WERI-Rb-1 (cell line): ENCODE results near the gene MDP1.

Experiments used
- DNase-seq: peaks from one replicate; pipeline ENCODE4 v3.0.0-alpha.2; 2020
- H3K27ac ChIP-seq: fragments of 250-450 bp; sonication (Bioruptor Pico); 2 replicates; pipeline ENCODE4 v1.5.1; 2020; ENCODE audit warnings: mild to moderate bottlenecking, moderate library complexity
- H3K27me3 ChIP-seq: fragments of 250-450 bp; sonication (Bioruptor Pico); 2 replicates; pipeline ENCODE4 v1.5.1; 2021; ENCODE audit warnings: mild to moderate bottlenecking, low read depth, moderate library complexity; ENCODE audit not compliant: insufficient read depth, severe bottlenecking
- H3K36me3 ChIP-seq: fragments of 250-450 bp; sonication (Bioruptor Pico); 2 replicates; pipeline ENCODE4 v1.5.1; 2020; ENCODE audit warnings: mild to moderate bottlenecking, moderate library complexity
- H3K4me3 ChIP-seq: 2 replicates; pipeline ENCODE4 v1.5.1; 2011; ENCODE audit warnings: low read depth, mild to moderate bottlenecking, control low read depth, low read length
- H3K9me3 ChIP-seq: fragments of 250-450 bp; sonication (Bioruptor Pico); 2 replicates; pipeline ENCODE4 v1.5.1; 2021; ENCODE audit warnings: mild to moderate bottlenecking, moderate library complexity; ENCODE audit not compliant: severe bottlenecking
- CTCF ChIP-seq: IDR thresholded peaks from 2 replicates; pipeline ENCODE4 v1.5.1; 2011; ENCODE audit warnings: low read depth, mild to moderate bottlenecking, control low read depth, inconsistent platforms, low read length

The MDP1 gene

GRCh38 chr14:24253936-24254335 lies 38.1 kb upstream of the MDP1 start:
- Histone ChIP-seq H3K4me3 (no peak overlapping the region), H3K27ac (no peak overlapping the region), H3K27me3 (no peaks in the 10 kb centered on the region), H3K9me3 (no peaks in the 10 kb centered on the region), H3K36me3 (no peaks in the 10 kb centered on the region; the same call in 1 of the 2 replicates)
- no peak for TF ChIP-seq CTCF
- DNase-seq: no peak

GRCh38 chr14:24252289-24253124 lies 36.6 kb upstream of the MDP1 start:
- no peak for DNase-seq
- Histone ChIP-seq H3K9me3 (no peaks in the 10 kb centered on the region), H3K27me3 (no peaks in the 10 kb centered on the region), H3K27ac (no peak overlapping the region), H3K4me3 (no peak overlapping the region), H3K36me3 (no peaks in the 10 kb centered on the region; the same call in 1 of the 2 replicates)
- TF ChIP-seq CTCF: no peak

- no peaks in the 10 kb centered on the region; the same call in 1 of the 2 replicates for H3K36me3 ChIP-seq
- DNase-seq: no peak
- H3K9me3 ChIP-seq: no peaks in the 10 kb centered on the region
- no peak overlapping the region for H3K27ac ChIP-seq
- H3K27me3 ChIP-seq: no peaks in the 10 kb centered on the region
- TF ChIP-seq CTCF: no peak
- no peak overlapping the region for H3K4me3 ChIP-seq
Measured at GRCh38 chr14:24251880-24252288, 36.0 kb upstream of the MDP1 start.

GRCh38 chr14:24250354-24250753 lies 34.5 kb upstream of the MDP1 start:
- H3K4me3 ChIP-seq: no peak overlapping the region
- DNase-seq: no peak
- TF ChIP-seq CTCF: no peak
- H3K36me3 ChIP-seq: no peaks in the 10 kb centered on the region; the same call in 1 of the 2 replicates
- H3K27me3 ChIP-seq: no peaks in the 10 kb centered on the region
- H3K9me3 ChIP-seq: no peaks in the 10 kb centered on the region
- H3K27ac ChIP-seq: no peak overlapping the region

GRCh38 chr14:24249230-24250021 lies 33.6 kb upstream of the MDP1 start:
- Histone ChIP-seq H3K9me3 (no peaks in the 10 kb centered on the region), H3K27ac (no peak overlapping the region), H3K27me3 (no peaks in the 10 kb centered on the region), H3K36me3 (no peaks in the 10 kb centered on the region), H3K4me3 (no peak overlapping the region)
- DNase-seq: no peak
- no peak for TF ChIP-seq CTCF
